ENCODE results near the gene DGKB.

GRCh38 chr7:14639801-14640200 lies 262.8 kb downstream of the DGKB start:
- no peak for TF ChIP-seq CTCF (conservative IDR thresholded peaks at IDR 0.05)
- no peak for TF ChIP-seq EZH2 (IDR thresholded peaks at IDR 0.05; ENCODE audit: low read depth)

All from PC-9 (cell line).